NCI-H2171 treated with DMSO at 0.1 percent for 48 hours (cell line): Measurements from ENCODE around the gene EMC7.

Experiments
- DNase-seq: peaks from one replicate; lab custom pipeline; 2025; lab: John Stamatoyannopoulos, UW

The EMC7 gene

GRCh38 chr15:34038871-34039789 is 62.5 kb downstream of the EMC7 start, which contains the start of gene AVEN:
AVEN (minus strand) TSS chr15:34039204; CDS start chr15:34039046, 158 bp downstream.
- DNase-seq = peak; percentile 17

GRCh38 chr15:34038023-34038870 is 63.4 kb downstream of the EMC7 start:
- DNase-seq = peak; percentile 72
